HFFc6 (cell line): ENCODE results near the gene FAM76B. TPM values are rescaled to one million over a fixed set of nuclear protein-coding genes. Genes with fewer than 3 reads are reported as not detected.

ENCODE experiments used
- DNase-seq: peaks from one replicate; pipeline ENCODE4 v3.0.0-alpha.2; 2018
- H3K27ac Mint-ChIP-seq: 2 replicates; pipeline ENCODE4 v1.8.0; 2020; ENCODE audit warnings: mild to moderate bottlenecking, mixed read lengths
- H3K27me3 Mint-ChIP-seq: 2 replicates; pipeline ENCODE4 v1.8.0; 2021; ENCODE audit warnings: mild to moderate bottlenecking, moderate library complexity, mixed read lengths; ENCODE audit not compliant: insufficient read depth
- H3K36me3 Mint-ChIP-seq: 2 replicates; pipeline ENCODE4 v1.8.0; 2021; ENCODE audit warnings: low read depth, mixed read lengths
- H3K4me1 Mint-ChIP-seq: 2 replicates; pipeline ENCODE4 v1.8.0; 2020; ENCODE audit warnings: low read depth, mixed read lengths
- H3K4me3 Mint-ChIP-seq: 2 replicates; pipeline ENCODE4 v1.8.0; 2020; ENCODE audit warnings: mild to moderate bottlenecking, moderate library complexity, mixed read lengths
- H3K9me3 Mint-ChIP-seq: 2 replicates; pipeline ENCODE4 v1.8.0; 2020; ENCODE audit warnings: mild to moderate bottlenecking, mixed read lengths
- total RNA-seq, 6 experiments: library from RNA; stranded (reverse); fragmentation: NEBNext Ultra II Directional; extraction: Animal tissue kit (Norgen Biotek cat#: 25700); gene quantifications; 2 replicates in 1 of 6; 3 replicates in 5 of 6; pipeline ENCODE4 v1.2.3, GENCODE V29; 2021
- TF ChIP-seq, protein P1 (sequence below): fragments of 200-600 bp; sonication (generic); IDR thresholded peaks from 2 replicates; pipeline ENCODE4 v1.5.0; 2021; ENCODE audit warnings: antibody characterized with exemption, mild to moderate bottlenecking

The FAM76B gene
- total RNA-seq, 6 experiments from 2014 or later, result 7.2 to 11.9 (median 9.2) TPM

DNA sequence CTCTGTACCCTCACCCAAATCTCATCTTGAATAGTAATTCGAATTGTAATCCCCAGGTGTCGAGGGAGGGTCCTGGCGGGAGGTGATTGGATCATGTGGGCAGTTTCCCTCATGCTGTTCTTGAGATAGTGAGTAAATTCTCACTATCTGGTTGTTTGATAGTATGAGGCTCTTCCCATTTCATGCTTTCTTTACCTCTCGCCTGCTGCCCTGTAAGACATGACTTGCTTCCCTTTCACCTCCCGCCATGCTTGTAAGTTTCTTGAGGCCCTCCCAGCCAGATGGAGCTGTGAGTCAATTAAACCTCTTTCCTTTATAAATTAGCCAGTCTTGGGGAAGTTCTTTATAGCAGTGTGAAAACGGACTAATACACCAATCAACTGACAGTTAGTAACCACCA lies 60.1 kb downstream of the FAM76B start:
- H3K4me3 Mint-ChIP-seq, result no peak overlapping the region
- no peaks in the 10 kb centered on the region; the same call in none of the 2 replicates for H3K27me3 Mint-ChIP-seq
- no peak overlapping the region for H3K27ac Mint-ChIP-seq
- no peaks in the 10 kb centered on the region for H3K9me3 Mint-ChIP-seq
- no peak for DNase-seq
- H3K36me3 Mint-ChIP-seq, result no peaks in the 10 kb centered on the region
- H3K4me1 Mint-ChIP-seq, result no peaks in the 10 kb centered on the region
- TF ChIP-seq, protein P1, sequence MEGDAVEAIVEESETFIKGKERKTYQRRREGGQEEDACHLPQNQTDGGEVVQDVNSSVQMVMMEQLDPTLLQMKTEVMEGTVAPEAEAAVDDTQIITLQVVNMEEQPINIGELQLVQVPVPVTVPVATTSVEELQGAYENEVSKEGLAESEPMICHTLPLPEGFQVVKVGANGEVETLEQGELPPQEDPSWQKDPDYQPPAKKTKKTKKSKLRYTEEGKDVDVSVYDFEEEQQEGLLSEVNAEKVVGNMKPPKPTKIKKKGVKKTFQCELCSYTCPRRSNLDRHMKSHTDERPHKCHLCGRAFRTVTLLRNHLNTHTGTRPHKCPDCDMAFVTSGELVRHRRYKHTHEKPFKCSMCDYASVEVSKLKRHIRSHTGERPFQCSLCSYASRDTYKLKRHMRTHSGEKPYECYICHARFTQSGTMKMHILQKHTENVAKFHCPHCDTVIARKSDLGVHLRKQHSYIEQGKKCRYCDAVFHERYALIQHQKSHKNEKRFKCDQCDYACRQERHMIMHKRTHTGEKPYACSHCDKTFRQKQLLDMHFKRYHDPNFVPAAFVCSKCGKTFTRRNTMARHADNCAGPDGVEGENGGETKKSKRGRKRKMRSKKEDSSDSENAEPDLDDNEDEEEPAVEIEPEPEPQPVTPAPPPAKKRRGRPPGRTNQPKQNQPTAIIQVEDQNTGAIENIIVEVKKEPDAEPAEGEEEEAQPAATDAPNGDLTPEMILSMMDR, result no peak

DNA sequence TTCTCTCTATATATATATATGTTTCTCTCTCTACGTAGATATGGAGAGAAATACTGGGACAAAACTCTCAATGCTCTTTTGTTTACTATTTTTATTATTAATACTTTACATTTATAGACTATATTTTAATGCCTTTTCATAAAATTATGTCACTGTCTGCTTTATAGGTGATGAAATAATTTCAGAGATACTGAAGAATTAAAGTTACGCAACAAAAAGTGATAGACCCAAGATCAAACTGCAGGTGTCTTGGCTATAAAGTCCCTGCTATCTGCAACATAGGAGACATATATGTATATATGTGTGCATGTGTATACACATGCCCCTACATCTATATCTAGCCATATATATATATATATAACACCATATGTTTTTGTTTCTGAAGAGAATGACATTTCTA lies 60.8 kb downstream of the FAM76B start:
- TF ChIP-seq, protein P1, result no peak

DNA sequence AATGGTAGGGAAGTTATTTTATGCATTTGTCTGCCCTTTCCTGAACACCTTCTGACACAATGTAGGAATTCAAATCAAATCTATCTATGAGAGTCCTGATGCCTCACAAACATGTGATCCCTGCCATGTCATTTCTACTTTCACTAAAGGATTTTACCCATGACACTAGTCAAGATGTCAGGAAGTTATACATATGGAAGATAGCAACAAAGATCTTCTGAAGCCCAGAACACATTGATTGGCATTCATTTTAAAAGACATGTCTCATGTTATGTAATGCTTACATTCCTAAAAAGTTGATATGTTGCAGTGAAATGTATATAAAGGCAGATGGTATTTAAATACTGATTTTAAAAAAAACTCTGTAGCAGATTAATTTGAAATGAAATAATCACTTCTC lies 61.5 kb downstream of the FAM76B start:
- TF ChIP-seq, protein P1, result no peak
- no peak overlapping the region for H3K4me3 Mint-ChIP-seq
- no peaks in the 10 kb centered on the region for H3K4me1 Mint-ChIP-seq
- H3K36me3 Mint-ChIP-seq, result no peaks in the 10 kb centered on the region
- H3K9me3 Mint-ChIP-seq, result no peaks in the 10 kb centered on the region
- no peaks in the 10 kb centered on the region; the same call in none of the 2 replicates for H3K27me3 Mint-ChIP-seq
- DNase-seq, result no peak
- no peak overlapping the region for H3K27ac Mint-ChIP-seq

More for the DNA sequence above, 60.8 kb downstream of the FAM76B start:
- no peak overlapping the region for H3K4me3 Mint-ChIP-seq
- H3K9me3 Mint-ChIP-seq, result no peaks in the 10 kb centered on the region
- no peaks in the 10 kb centered on the region for H3K36me3 Mint-ChIP-seq
- no peak overlapping the region for H3K27ac Mint-ChIP-seq
- no peaks in the 10 kb centered on the region; the same call in none of the 2 replicates for H3K27me3 Mint-ChIP-seq
- no peaks in the 10 kb centered on the region for H3K4me1 Mint-ChIP-seq
- no peak for DNase-seq

DNA sequence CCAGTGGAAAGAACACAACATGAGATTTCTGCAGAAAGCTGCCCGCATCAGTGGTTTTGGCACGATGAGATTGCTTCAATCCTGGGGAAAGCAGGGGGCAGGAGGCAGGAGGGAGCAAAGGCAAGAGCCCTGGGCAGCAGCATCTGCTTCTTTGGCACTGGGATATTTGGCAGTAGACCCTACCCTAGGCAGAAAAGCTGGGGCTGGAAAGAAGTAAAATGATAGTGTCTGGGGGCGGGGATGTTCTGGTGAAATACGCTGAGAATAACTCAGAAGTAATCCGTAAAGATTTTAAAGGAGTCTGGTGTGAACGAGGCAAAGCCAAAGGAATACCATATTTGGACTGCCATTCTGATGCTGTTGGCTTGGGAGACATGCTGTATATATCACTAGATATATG lies 62.0 kb downstream of the FAM76B start:
- Mint-ChIP-seq H3K9me3 (no peaks in the 10 kb centered on the region), H3K4me1 (no peaks in the 10 kb centered on the region), H3K27me3 (no peaks in the 10 kb centered on the region; the same call in none of the 2 replicates), H3K27ac (no peak overlapping the region), H3K4me3 (no peak overlapping the region), H3K36me3 (no peaks in the 10 kb centered on the region)
- DNase-seq, result no peak
- TF ChIP-seq, protein P1, result no peak

DNA sequence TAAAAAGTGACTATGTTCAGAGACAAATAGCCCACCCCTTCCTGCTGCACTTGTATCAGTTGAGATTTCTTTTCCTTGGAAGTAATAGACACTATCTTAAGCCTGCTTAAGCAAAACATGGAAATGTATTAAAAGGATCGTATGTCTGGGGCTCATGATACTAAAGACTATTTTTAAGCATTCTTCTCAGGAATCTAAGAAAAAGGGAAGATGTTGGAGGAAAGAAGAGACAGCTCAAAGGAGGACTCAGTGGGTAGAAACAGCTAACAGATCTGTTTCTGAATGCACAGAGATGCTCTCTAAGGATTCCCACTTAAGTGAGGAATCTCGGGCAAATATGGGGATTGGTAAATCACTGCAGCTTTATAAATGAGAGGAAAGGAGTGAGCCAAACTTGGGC lies 62.5 kb downstream of the FAM76B start:
- TF ChIP-seq, protein P1, result no peak
- Mint-ChIP-seq H3K9me3 (no peaks in the 10 kb centered on the region), H3K27ac (no peak overlapping the region), H3K27me3 (no peaks in the 10 kb centered on the region; the same call in 1 of the 2 replicates), H3K4me1 (no peaks in the 10 kb centered on the region), H3K36me3 (no peaks in the 10 kb centered on the region), H3K4me3 (no peak overlapping the region)
- DNase-seq, result no peak

DNA sequence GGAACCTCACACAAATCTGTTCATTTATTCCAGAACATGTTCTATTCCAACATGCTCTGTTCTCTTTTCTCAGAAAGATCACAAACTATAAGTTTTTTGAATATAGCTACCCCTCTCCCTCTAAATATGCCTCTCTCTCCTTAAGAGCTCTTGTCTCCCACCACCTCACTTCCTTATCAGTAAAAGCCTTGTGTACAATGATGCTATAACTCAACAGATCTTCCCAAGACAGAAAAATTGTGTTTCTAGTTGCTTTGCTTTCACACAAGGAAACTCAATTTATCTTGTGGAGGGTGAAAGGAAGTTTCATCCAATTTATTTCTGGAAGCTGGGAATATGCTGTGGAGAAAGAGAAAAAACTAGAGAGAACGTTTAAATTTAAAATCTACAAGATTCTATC lies 64.4 kb downstream of the FAM76B start:
- H3K4me1 Mint-ChIP-seq, result no peaks in the 10 kb centered on the region
- TF ChIP-seq, protein P1, result no peak
- H3K27me3 Mint-ChIP-seq, result no peaks in the 10 kb centered on the region; the same call in 1 of the 2 replicates
- no peaks in the 10 kb centered on the region for H3K36me3 Mint-ChIP-seq
- no peaks in the 10 kb centered on the region for H3K9me3 Mint-ChIP-seq
- no peak overlapping the region for H3K27ac Mint-ChIP-seq
- no peak overlapping the region for H3K4me3 Mint-ChIP-seq
- no peak for DNase-seq
